GM23338 (cell line): ENCODE data around the gene BSND. TPM values are rescaled to one million over a fixed set of nuclear protein-coding genes. Genes with fewer than 3 reads are reported as not detected.

Experiments
- CREB1 ChIP-seq: fragments of 250-450 bp; sonication (Bioruptor Pico); IDR thresholded peaks from 2 replicates; pipeline ENCODE4 v1.5.0; 2020; ENCODE audit warnings: low read depth, mild to moderate bottlenecking, moderate library complexity
- CTCF ChIP-seq, 2 experiments: fragments of 200-600 bp in 1 of 2; sonication (generic) in 1 of 2; conservative IDR thresholded peaks; 2 replicates each; pipeline versions ENCODE4 v1.5.1 to v1.6.1; 2016 to 2017; ENCODE audit warnings: antibody characterized with exemption in 2 of 2, low read depth in 2 of 2, mild to moderate bottlenecking in 2 of 2, moderate library complexity in 1 of 2
- ETS1 ChIP-seq: IDR thresholded peaks from 2 replicates; pipeline ENCODE4 v1.6.1; 2016; ENCODE audit warnings: antibody characterized with exemption
- EZH2 ChIP-seq: fragments of 200-600 bp; sonication (generic); IDR thresholded peaks from one replicate; pipeline ENCODE4 v1.8.0; 2017; ENCODE audit warnings: antibody characterized with exemption, mild to moderate bottlenecking, low read depth; ENCODE audit not compliant: unreplicated experiment
- EZH2phosphoT487 ChIP-seq: fragments of 200-600 bp; sonication (generic); IDR thresholded peaks from one replicate; pipeline ENCODE4 v1.8.1; 2018; ENCODE audit warnings: antibody characterized with exemption; ENCODE audit not compliant: unreplicated experiment
- JUNB ChIP-seq: IDR thresholded peaks from one replicate; pipeline ENCODE4 v1.6.1; 2016; ENCODE audit warnings: antibody characterized with exemption; ENCODE audit not compliant: unreplicated experiment
- NANOG ChIP-seq: IDR thresholded peaks from 2 replicates; pipeline ENCODE4 v1.6.1; 2016; ENCODE audit warnings: antibody characterized with exemption, borderline replicate concordance
- POLR2AphosphoS5 ChIP-seq: IDR thresholded peaks from 2 replicates; pipeline ENCODE4 v1.6.1; 2016; ENCODE audit warnings: antibody characterized with exemption, low read depth
- REST ChIP-seq: IDR thresholded peaks from one replicate; pipeline ENCODE4 v1.6.1; 2018; ENCODE audit warnings: antibody characterized with exemption; ENCODE audit not compliant: unreplicated experiment
- STAT1 ChIP-seq: IDR thresholded peaks from one replicate; pipeline ENCODE4 v1.6.1; 2016; ENCODE audit warnings: antibody characterized with exemption; ENCODE audit not compliant: unreplicated experiment
- ZNF114 ChIP-seq: fragments of 250-450 bp; sonication (Bioruptor Pico); IDR thresholded peaks from 2 replicates; pipeline ENCODE4 v1.5.0; 2020; ENCODE audit warnings: mild to moderate bottlenecking, moderate library complexity
- ZNF462 ChIP-seq: fragments of 250-450 bp; sonication (Bioruptor Pico); IDR thresholded peaks from 2 replicates; pipeline ENCODE4 v1.5.0; 2020; ENCODE audit warnings: mild to moderate bottlenecking, moderate library complexity
- polyA plus RNA-seq: library from polyadenylated mRNA; unstranded; fragments of >200 nt; fragmentation: Nextera tagmentation; extraction: Ambion mirVana; gene quantifications from 2 replicates; pipeline ENCODE4 v1.2.1, GENCODE V29; 2016
- total RNA-seq: library from RNA; depleted of rRNA; stranded (reverse); fragments of >200 nt; shearing (Covaris generic); gene quantifications from 2 replicates; pipeline ENCODE4 v1.2.3, GENCODE V29; 2014

BSND gene
- total and polyA plus RNA-seq, 2 experiments from 2014 or later = 0.55 to 1.4 TPM

- TF ChIP-seq ZNF462 (CRISPR knock-in tag) (no peak), ZNF114 (CRISPR knock-in tag) (no peak), REST (no peak), STAT1 (no peak), POLR2AphosphoS5 (no peak), CREB1 (CRISPR knock-in tag) (no peak), ETS1 (no peak), EZH2phosphoT487 (no peak), JUNB (no peak), CTCF (conservative IDR thresholded peaks at IDR 0.05; ENCODE audit: low read depth in 2 of 2) (no peak), EZH2 (no peak), NANOG (no peak)
Measured at GRCh38 chr1:54953846-54954245, 44.9 kb upstream of the BSND start (continued).
